Ishikawa (cell line): ENCODE data around the gene RIOK3.

Experiments
- CREB1 ChIP-seq: IDR thresholded peaks from 2 replicates; pipeline ENCODE4 v1.6.1; 2012; ENCODE audit warnings: low read depth
- EGR1 ChIP-seq: IDR thresholded peaks from 2 replicates; pipeline ENCODE4 v1.6.1; 2012
- RAD21 ChIP-seq: IDR thresholded peaks from 2 replicates; pipeline ENCODE4 v1.6.1; 2012; ENCODE audit warnings: low read depth

DNA sequence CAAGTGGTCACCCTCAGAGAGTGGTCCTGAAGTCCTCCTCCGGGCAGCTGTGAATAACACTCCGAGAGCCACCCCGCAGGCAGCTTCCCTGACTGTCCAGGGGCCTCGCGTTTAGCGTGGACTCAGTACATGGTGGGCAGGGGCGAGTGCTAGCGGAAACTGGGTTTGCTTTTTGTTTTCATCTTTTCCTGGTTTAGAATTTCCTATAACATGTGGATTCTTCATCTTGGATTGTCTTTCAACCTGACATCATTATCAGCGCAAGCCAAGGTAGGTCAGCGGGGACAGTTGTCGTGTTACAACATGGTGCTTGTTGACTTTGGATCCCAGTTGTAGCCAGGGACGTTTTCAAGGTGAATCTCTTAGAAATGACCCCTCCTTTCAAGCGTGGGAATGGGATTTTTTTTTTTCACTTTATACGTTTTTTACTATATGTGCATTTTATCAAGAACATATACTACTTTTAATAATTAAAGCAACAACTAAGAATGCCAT lies 71.2 kb downstream of the RIOK3 start:
- no peak for TF ChIP-seq EGR1
- no peak for TF ChIP-seq RAD21
- TF ChIP-seq CREB1, result no peak
